Nephron (organoid): ENCODE measurements around the gene FBXO5.

Experiments used
- H3K27ac Mint-ChIP-seq, 3 experiments: 2 replicates each; pipeline ENCODE4 v1.8.0; 2020; ENCODE audit warnings: mixed read lengths in 3 of 3, mild to moderate bottlenecking in 2 of 3, moderate library complexity in 1 of 3
- H3K27me3 Mint-ChIP-seq: 2 replicates; pipeline ENCODE4 v1.8.0; 2021; ENCODE audit warnings: low read depth, mild to moderate bottlenecking, moderate library complexity, mixed read lengths
- H3K36me3 Mint-ChIP-seq: 2 replicates; pipeline ENCODE4 v1.8.0; 2020; ENCODE audit warnings: low read depth, mixed read lengths
- H3K4me1 Mint-ChIP-seq: 2 replicates; pipeline ENCODE4 v1.8.0; 2020; ENCODE audit warnings: mixed read lengths
- H3K4me3 Mint-ChIP-seq, 3 experiments: 2 replicates each; pipeline ENCODE4 v1.8.0; 2020; ENCODE audit warnings: mild to moderate bottlenecking in 3 of 3, mixed read lengths in 3 of 3, moderate library complexity in 2 of 3
- H3K9me3 Mint-ChIP-seq: 2 replicates; pipeline ENCODE4 v1.8.0; 2020; ENCODE audit warnings: mixed read lengths
- TF ChIP-seq, protein P1 (sequence below), 3 experiments: fragments of 200-600 bp; sonication (generic); IDR thresholded peaks; one replicate each; pipeline ENCODE4 v1.5.0; 2021; ENCODE audit warnings: antibody characterized with exemption in 3 of 3; ENCODE audit not compliant: unreplicated experiment in 3 of 3

FBXO5 gene

DNA sequence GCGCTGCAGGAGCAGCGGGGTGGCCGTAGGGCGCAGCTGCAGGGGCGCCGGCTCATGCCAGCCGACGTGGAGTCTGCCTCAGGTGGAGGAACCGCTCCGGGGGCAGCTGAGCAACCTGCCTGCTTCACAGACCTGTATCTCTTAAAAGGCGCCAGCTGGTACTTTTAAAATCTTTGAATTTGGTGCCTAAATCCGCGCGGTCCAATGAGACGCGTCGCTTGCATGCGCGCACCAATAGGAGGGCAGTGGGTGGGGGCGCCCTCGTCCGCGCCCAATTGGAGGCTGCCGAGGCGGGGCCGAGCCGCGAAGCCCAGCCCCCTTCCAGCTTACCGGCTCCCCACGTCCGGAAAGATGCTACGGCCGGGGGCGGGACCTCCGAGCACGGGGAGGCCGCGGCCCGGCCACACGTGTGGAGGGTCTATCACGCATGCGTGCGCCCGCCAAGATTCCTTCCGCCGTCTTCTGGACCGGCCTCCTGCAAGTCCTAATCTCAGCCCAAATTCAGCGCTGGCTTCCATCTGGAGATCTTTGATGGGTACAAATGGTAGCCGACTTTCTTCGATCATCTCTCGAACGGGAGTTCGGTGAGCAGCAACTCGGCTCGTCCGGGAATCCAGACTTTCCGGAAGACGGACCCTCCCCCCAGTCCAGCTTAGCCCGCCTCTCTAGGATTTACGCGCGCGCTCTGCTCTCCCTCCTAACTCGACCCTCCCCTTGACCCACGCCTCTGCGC lies at the start of gene FBXO5:
Gene FBXO5, minus strand, starts transcription at position 138 of the 733 bp plus-strand sequence. Its CDS starts 82 bp downstream, at position 56.
- peak within 1 kb of the TSS; percentile 97 for H3K4me3 Mint-ChIP-seq
- peak within 1 kb of the TSS; percentile 96 to 99 (median 98) for H3K27ac Mint-ChIP-seq
- TF ChIP-seq, protein P1, sequence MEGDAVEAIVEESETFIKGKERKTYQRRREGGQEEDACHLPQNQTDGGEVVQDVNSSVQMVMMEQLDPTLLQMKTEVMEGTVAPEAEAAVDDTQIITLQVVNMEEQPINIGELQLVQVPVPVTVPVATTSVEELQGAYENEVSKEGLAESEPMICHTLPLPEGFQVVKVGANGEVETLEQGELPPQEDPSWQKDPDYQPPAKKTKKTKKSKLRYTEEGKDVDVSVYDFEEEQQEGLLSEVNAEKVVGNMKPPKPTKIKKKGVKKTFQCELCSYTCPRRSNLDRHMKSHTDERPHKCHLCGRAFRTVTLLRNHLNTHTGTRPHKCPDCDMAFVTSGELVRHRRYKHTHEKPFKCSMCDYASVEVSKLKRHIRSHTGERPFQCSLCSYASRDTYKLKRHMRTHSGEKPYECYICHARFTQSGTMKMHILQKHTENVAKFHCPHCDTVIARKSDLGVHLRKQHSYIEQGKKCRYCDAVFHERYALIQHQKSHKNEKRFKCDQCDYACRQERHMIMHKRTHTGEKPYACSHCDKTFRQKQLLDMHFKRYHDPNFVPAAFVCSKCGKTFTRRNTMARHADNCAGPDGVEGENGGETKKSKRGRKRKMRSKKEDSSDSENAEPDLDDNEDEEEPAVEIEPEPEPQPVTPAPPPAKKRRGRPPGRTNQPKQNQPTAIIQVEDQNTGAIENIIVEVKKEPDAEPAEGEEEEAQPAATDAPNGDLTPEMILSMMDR (IDR thresholded peaks at IDR 0.05; ENCODE audit: unreplicated experiment in 3 of 3), result no peak
- no peaks in the 10 kb centered on the region for H3K27me3 Mint-ChIP-seq
- peaks cover 18% of the 10 kb centered on the region for H3K36me3 Mint-ChIP-seq
- peaks cover 32% of the 10 kb centered on the region for H3K4me1 Mint-ChIP-seq
- no peaks in the 10 kb centered on the region for H3K9me3 Mint-ChIP-seq

- Mint-ChIP-seq H3K4me3 (no peak overlapping the region), H3K4me1 (no peaks in the 10 kb centered on the region), H3K36me3 (no peaks in the 10 kb centered on the region), H3K9me3 (no peaks in the 10 kb centered on the region), H3K27me3 (no peaks in the 10 kb centered on the region), H3K27ac (no peak overlapping the region)
- TF ChIP-seq, protein P1 (IDR thresholded peaks at IDR 0.05; ENCODE audit: unreplicated experiment in 3 of 3), result peak; percentile 42 to 57 (median 51)
Measured at GRCh38 chr6:153032255-153032882, 49.5 kb upstream of the FBXO5 start.

DNA sequence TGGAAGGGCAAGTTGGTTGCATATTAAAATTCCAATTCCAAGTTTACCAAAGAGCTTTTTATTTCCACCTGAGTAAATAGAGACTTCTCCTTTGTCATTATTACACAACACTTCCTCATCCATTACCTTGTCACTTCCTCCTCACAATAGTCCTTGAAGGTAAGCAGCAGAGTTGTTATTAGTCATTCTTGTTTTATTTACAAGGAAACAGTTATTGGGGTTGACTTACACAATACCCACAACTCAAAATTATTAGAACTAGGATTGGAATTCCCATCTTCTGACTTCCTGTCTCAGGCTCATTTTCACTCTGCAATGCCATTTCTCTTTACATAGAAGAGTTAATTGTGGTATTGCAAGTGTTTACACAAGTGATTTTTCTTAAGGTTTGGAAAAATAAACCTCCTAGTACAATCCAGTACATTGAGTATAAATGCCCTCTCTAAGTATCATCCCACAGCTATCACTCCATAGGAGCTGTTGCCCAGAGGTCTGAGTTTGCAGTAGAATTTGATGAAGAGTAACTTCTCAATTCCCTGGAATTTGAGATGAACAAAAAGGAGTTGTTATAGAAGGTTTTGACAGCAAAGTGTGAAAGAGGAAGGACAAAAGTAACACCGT lies 48.6 kb upstream of the FBXO5 start:
- no peak overlapping the region for H3K27ac Mint-ChIP-seq
- TF ChIP-seq, protein P1 (IDR thresholded peaks at IDR 0.05; ENCODE audit: unreplicated experiment in 3 of 3), result no peak
- H3K36me3 Mint-ChIP-seq, result no peaks in the 10 kb centered on the region
- H3K4me1 Mint-ChIP-seq, result no peaks in the 10 kb centered on the region
- H3K9me3 Mint-ChIP-seq, result no peaks in the 10 kb centered on the region
- no peaks in the 10 kb centered on the region for H3K27me3 Mint-ChIP-seq
- no peak overlapping the region for H3K4me3 Mint-ChIP-seq

DNA sequence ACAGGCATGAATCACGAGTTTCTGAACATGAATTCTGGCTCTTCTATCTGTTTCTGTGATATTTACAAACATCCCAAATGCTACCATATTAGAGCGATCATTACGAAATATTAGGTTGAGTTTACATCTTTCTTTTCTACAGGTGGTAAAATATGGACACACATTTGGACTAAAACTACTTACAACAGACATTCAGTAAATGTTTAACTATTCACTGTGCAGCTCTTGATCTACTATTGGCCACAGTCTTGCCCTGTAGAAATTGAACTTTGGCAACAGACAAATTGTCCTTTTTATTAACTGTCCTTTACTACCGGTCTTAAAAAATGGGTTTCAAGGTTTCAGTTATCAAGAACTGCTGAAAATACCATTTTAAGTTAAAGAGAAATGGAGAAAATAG lies 46.1 kb upstream of the FBXO5 start:
- H3K27ac Mint-ChIP-seq, result no peak overlapping the region
- TF ChIP-seq, protein P1 (IDR thresholded peaks at IDR 0.05; ENCODE audit: unreplicated experiment in 3 of 3), result no peak
- no peaks in the 10 kb centered on the region for H3K9me3 Mint-ChIP-seq
- H3K27me3 Mint-ChIP-seq, result no peaks in the 10 kb centered on the region
- H3K36me3 Mint-ChIP-seq, result no peaks in the 10 kb centered on the region
- H3K4me1 Mint-ChIP-seq, result no peaks in the 10 kb centered on the region
- no peak overlapping the region for H3K4me3 Mint-ChIP-seq

DNA sequence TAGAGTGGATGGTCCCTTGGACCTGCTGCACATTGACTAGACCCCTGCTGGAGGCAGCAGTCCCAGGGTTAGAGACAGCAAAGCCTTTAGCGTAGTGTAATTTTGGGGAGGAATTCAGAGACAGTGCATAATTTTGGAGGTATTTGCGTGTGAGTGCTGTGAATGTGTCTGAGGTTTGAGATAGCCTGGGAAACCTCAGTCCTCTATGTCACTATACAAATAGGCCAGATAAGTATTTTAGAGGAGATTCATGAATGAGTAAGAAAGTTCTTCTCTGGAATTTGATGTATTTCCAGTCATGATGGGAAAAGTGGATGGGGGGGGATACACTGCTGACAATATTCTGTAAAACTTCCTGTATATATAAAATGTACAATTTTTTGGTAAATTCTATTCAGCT lies 45.4 kb upstream of the FBXO5 start:
- Mint-ChIP-seq H3K4me1 (no peaks in the 10 kb centered on the region), H3K27ac (no peak overlapping the region), H3K27me3 (no peaks in the 10 kb centered on the region), H3K9me3 (no peaks in the 10 kb centered on the region), H3K4me3 (no peak overlapping the region), H3K36me3 (no peaks in the 10 kb centered on the region)
- TF ChIP-seq, protein P1 (IDR thresholded peaks at IDR 0.05; ENCODE audit: unreplicated experiment in 3 of 3), result no peak
